Transverse colon (tissue), 3 donors: ENCODE data around the gene PLCG2.

Source experiments
- POLR2A ChIP-seq: fragments of 450-650 bp; IDR thresholded peaks from one replicate; pipeline ENCODE4 v1.6.1; 2016; ENCODE audit warnings: antibody characterized with exemption, mild to moderate bottlenecking, moderate library complexity
- TF ChIP-seq, protein P1 (sequence below), 5 experiments: fragments of 200-600 bp in 3 of 5; fragments of 450-650 bp in 2 of 5; sonication (generic) in 3 of 5; IDR thresholded peaks; 1 replicate in 2 of 5; 2 replicates in 3 of 5; pipeline ENCODE4 v1.5.1; 2016 to 2017; ENCODE audit warnings: antibody characterized with exemption in 5 of 5, inconsistent platforms in 3 of 5, mild to moderate bottlenecking in 2 of 5, moderate library complexity in 1 of 5

DNA sequence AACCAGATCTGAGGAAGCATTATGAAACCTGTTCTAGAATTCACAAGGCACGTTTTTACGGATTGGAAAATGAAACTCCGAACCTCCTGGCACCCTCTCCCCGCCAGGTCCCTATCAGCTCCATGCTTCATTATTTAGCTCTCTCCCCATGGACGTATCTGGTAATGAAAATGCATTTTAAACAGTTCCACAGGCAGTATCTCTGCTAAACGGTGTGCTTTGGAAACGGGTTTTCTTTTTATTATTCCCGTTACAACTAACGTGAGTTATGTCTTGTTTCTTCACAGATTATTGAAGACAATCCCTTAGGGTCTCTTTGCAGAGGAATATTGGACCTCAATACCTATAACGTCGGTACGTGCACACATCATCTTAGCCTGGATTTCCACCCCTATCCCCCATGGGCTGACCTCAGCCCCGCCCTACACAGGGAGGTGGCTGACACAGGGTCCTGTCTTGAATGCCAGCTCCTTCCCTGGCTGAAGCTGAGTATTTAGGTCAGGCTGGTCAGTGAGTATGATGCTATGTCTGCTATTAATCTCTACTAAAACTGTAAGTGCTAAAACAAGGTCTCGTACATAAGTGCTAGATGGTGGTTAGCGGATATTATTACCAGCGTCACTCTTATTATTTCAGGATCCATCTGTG is 149.3 kb downstream of the PLCG2 start:
- no peak for TF ChIP-seq POLR2A
- TF ChIP-seq, protein P1, sequence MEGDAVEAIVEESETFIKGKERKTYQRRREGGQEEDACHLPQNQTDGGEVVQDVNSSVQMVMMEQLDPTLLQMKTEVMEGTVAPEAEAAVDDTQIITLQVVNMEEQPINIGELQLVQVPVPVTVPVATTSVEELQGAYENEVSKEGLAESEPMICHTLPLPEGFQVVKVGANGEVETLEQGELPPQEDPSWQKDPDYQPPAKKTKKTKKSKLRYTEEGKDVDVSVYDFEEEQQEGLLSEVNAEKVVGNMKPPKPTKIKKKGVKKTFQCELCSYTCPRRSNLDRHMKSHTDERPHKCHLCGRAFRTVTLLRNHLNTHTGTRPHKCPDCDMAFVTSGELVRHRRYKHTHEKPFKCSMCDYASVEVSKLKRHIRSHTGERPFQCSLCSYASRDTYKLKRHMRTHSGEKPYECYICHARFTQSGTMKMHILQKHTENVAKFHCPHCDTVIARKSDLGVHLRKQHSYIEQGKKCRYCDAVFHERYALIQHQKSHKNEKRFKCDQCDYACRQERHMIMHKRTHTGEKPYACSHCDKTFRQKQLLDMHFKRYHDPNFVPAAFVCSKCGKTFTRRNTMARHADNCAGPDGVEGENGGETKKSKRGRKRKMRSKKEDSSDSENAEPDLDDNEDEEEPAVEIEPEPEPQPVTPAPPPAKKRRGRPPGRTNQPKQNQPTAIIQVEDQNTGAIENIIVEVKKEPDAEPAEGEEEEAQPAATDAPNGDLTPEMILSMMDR (IDR thresholded peaks at IDR 0.05): no peak
